ENCODE data around the gene LRRC74A.

GRCh38 chr14:76814726-76815645 is 11.2 kb upstream of the LRRC74A start:
- TF ChIP-seq CTCF (IDR thresholded peaks at IDR 0.05 in 2 of 3, conservative IDR thresholded peaks at IDR 0.05 in 1 of 3; ENCODE audit: insufficient read depth in 2 of 3, low read depth in 1 of 3, low read length in 3 of 3) (no peak), USF2 (CRISPR knock-in tag; IDR thresholded peaks at IDR 0.05) (no peak), EP300 (IDR thresholded peaks at IDR 0.05; ENCODE audit: low read length) (no peak), REST (IDR thresholded peaks at IDR 0.05; ENCODE audit: borderline replicate concordance) (no peak), REST (CRISPR knock-in tag; IDR thresholded peaks at IDR 0.05; ENCODE audit: low read depth) (no peak), TEAD1 (CRISPR knock-in tag; IDR thresholded peaks at IDR 0.05) (no peak), MAFK (IDR thresholded peaks at IDR 0.05; ENCODE audit: low read length) (no peak), SAFB2 (IDR thresholded peaks at IDR 0.05; ENCODE audit: borderline replicate concordance, low read depth, low read length, severe bottlenecking) (no peak), PTTG1 (tag; IDR thresholded peaks at IDR 0.05; ENCODE audit: low read depth) (no peak), CBX8 (IDR thresholded peaks at IDR 0.05; ENCODE audit: borderline replicate concordance, extremely low read depth, low read depth, low read length, poor library complexity, severe bottlenecking) (no peak), PATZ1 (CRISPR knock-in tag; IDR thresholded peaks at IDR 0.05; ENCODE audit: borderline replicate concordance) (no peak), DMBX1 (CRISPR knock-in tag; IDR thresholded peaks at IDR 0.05; ENCODE audit: borderline replicate concordance) (no peak)

Measured in K562 (cell line).